ENCODE data around the gene OLFML3. TPM values are rescaled to one million over a fixed set of nuclear protein-coding genes. Genes with fewer than 3 reads are reported as not detected.
A peak's percentile ranks its signal among the peaks of the same experiment; 100 is the strongest.
"Not testable (repeated sequence)": the region's sequence is repeated elsewhere in the genome, so short reads cannot be mapped to it uniquely, and the experiment has no call there.

The OLFML3 gene
- total RNA-seq, 6 donors from 2014 or later, result 11.5 to 59.9 (median 36.6) TPM

DNA sequence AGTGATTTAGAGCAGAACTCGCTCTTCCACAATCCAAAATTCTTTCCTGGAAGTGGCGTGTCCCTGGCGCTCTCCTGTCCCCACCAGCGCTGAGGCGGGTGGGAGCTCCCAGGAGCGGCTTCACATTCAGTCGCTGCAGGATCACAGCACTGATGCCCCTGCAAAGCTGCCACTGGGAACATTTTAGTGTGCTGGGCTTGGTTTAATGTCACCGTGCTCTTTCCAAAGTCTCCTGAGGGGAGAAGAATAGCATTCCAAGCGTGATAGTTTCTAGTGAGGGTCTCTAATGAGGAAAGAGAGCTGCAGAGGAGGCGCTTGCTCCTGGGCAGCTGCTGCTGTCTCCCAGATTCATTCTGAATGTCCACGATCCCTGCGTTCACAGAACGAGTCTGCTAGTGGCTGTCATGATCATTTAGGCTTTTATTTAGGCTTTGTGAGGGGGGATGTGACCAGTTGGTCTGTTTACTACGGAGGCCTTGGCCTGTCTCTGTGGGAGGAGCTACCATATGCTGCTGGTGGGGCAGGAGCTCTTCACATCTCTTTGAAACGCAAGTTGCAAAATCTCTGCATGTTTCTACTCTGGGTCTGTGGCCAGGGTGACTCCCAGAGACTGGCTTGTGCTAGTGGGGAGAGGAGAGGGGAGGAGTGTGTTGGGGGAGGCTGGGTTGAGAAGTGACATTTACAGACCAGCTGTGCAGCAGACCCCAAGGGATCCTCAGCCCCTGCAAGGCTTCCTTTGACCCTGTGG lies 23.4 kb downstream of the OLFML3 start:
- Histone ChIP-seq H3K27ac (no peak overlapping the region), H3K4me3 (no peak overlapping the region), H3K4me1 (peaks cover 0 to 5% (median 0%) of the 10 kb centered on the region in 4 donors), H3K9me3 (no peaks in the 10 kb centered on the region), H3K36me3 (no peaks in the 10 kb centered on the region), H3K27me3 (no peaks in the 10 kb centered on the region)
- TF ChIP-seq, protein P1, sequence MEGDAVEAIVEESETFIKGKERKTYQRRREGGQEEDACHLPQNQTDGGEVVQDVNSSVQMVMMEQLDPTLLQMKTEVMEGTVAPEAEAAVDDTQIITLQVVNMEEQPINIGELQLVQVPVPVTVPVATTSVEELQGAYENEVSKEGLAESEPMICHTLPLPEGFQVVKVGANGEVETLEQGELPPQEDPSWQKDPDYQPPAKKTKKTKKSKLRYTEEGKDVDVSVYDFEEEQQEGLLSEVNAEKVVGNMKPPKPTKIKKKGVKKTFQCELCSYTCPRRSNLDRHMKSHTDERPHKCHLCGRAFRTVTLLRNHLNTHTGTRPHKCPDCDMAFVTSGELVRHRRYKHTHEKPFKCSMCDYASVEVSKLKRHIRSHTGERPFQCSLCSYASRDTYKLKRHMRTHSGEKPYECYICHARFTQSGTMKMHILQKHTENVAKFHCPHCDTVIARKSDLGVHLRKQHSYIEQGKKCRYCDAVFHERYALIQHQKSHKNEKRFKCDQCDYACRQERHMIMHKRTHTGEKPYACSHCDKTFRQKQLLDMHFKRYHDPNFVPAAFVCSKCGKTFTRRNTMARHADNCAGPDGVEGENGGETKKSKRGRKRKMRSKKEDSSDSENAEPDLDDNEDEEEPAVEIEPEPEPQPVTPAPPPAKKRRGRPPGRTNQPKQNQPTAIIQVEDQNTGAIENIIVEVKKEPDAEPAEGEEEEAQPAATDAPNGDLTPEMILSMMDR (IDR thresholded peaks at IDR 0.05), result no peak
- TF ChIP-seq EP300 (IDR thresholded peaks at IDR 0.05) (no peak), POLR2A (IDR thresholded peaks at IDR 0.05) (no peak), POLR2AphosphoS5 (IDR thresholded peaks at IDR 0.05) (no peak)
- DNase-seq, result peak in 1 of 2 donors; percentile 36
- WGBS, 2 donors, result 73 to 75% methylated on average over 15 of the region's 15 CpGs
- no peak for ATAC-seq (ENCODE audit: low FRiP score in 2 of 2)

DNA sequence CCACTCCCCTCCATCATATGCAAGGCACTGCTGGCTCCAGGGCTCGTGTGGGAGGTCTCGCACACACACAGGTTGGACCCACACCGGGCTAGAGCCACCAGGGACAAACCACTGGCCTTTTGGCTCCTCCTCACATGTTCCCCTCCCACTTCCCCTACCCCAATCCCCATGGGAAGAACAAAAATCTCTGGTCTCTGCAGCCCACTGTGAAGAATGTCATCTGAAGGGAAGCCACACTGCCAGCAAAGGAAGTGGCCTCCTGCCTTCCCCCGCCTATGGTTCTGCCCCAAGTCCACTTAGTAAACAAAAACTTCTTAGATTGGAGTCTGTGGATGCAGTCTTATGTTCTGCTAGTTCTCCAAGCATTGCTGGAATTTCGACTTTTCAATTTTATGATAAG lies 24.2 kb downstream of the OLFML3 start:
- H3K4me3 ChIP-seq, result no peak overlapping the region
- 66 to 72% methylated on average over 5 of the region's 5 CpGs for WGBS, 2 donors
- peak in 1 of 2 donors; percentile 12 for DNase-seq
- TF ChIP-seq POLR2AphosphoS5 (IDR thresholded peaks at IDR 0.05) (no peak), POLR2A (IDR thresholded peaks at IDR 0.05) (no peak), EP300 (IDR thresholded peaks at IDR 0.05) (no peak)
- TF ChIP-seq, protein P1 (IDR thresholded peaks at IDR 0.05), result no peak
- H3K4me1 ChIP-seq, result no peaks in the 10 kb centered on the region
- H3K27ac ChIP-seq, result no peak overlapping the region
- H3K36me3 ChIP-seq, result no peaks in the 10 kb centered on the region
- ATAC-seq (ENCODE audit: low FRiP score in 2 of 2), result no peak
- H3K27me3 ChIP-seq, result no peaks in the 10 kb centered on the region
- no peaks in the 10 kb centered on the region for H3K9me3 ChIP-seq

DNA sequence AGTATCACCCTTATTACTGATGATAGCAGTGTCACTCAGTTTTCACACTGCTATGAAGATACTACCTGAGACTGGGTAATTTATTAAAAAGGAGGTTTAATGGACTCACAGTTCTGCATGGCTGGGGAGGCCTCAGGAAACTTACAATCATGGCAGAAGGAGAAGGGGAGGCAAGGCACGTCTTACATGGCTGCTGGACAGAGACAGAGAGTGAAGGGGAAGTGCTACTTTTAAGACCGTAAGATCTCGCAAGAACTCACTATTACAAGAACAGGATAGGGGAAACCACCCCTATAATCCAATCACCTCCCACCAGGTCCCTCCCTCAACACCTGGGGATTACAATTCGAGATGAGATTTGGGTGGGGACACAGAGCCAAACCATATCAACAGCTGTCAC lies 27.6 kb downstream of the OLFML3 start:
- H3K27ac ChIP-seq; H3K4me1 ChIP-seq; DNase-seq; H3K9me3 ChIP-seq; ATAC-seq (ENCODE audit: low FRiP score in 2 of 2); H3K27me3 ChIP-seq; H3K36me3 ChIP-seq; H3K4me3 ChIP-seq: not testable (repeated sequence)
- WGBS, 2 donors, result 80 to 82% methylated on average over 4 of the region's 4 CpGs

DNA sequence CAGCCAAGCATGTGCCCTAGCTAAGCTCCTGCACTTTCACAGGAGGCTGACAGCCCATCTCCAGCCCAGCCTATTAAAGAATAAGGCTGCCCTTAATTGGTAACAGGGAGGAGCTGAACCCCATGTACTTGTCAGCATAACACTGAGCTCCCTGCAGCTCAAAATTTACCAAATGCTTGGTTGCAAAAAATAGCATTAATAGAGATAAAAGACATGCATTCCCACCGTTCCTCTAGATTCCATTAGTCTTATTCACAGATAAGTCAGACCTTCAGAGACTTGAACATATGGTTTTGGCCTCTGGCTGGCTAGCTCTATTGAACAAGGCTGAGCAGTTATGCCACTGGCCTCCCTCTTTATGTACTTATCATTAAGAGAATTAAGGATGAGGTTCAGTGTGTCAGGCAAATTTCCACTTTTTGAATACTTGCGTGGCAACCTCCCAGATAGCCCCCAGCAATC lies 29.2 kb downstream of the OLFML3 start:
- whole genome bisulfite sequencing, 2 donors, result 78 to 84% methylated on average over 2 of the region's 2 CpGs
- TF ChIP-seq POLR2A (IDR thresholded peaks at IDR 0.05), result no peak
- TF ChIP-seq, protein P1 (IDR thresholded peaks at IDR 0.05), result no peak
- no peak overlapping the region for H3K4me3 ChIP-seq
- H3K36me3 ChIP-seq, result no peaks in the 10 kb centered on the region
- no peaks in the 10 kb centered on the region for H3K9me3 ChIP-seq
- ATAC-seq (ENCODE audit: low FRiP score in 2 of 2) (no peak), DNase-seq (no peak)
- H3K27me3 ChIP-seq, result no peaks in the 10 kb centered on the region
- no peaks in the 10 kb centered on the region for H3K4me1 ChIP-seq
- H3K27ac ChIP-seq, result no peak overlapping the region

GRCh38 chr1:114008993-114009392 lies 29.7 kb downstream of the OLFML3 start:
- H3K36me3 ChIP-seq, result no peaks in the 10 kb centered on the region
- H3K27ac ChIP-seq, result no peak overlapping the region
- H3K4me1 ChIP-seq, result no peaks in the 10 kb centered on the region
- no peak for DNase-seq
- no peaks in the 10 kb centered on the region for H3K9me3 ChIP-seq
- ATAC-seq (ENCODE audit: low FRiP score in 2 of 2), result no peak
- TF ChIP-seq POLR2A (IDR thresholded peaks at IDR 0.05), result no peak
- no peak for TF ChIP-seq EP300 (IDR thresholded peaks at IDR 0.05)
- TF ChIP-seq, protein P1 (IDR thresholded peaks at IDR 0.05), result no peak
- no peak for TF ChIP-seq POLR2AphosphoS5 (IDR thresholded peaks at IDR 0.05)
- H3K4me3 ChIP-seq, result no peak overlapping the region
- H3K27me3 ChIP-seq, result no peaks in the 10 kb centered on the region
